ENCODE data around the gene SLC35E4.
A peak's percentile ranks its signal among the peaks of the same experiment; 100 is the strongest.

Gene SLC35E4

GRCh38 chr22:30650508-30651116 is 15.0 kb downstream of the SLC35E4 start:
- no peak for DNase-seq (ENCODE audit: low read depth)
- TF ChIP-seq CTCF (conservative IDR thresholded peaks at IDR 0.05; ENCODE audit: low read depth, low read length), result no peak

GRCh38 chr22:30652852-30653251 is 17.3 kb downstream of the SLC35E4 start:
- no peak overlapping the region for H3K4me3 ChIP-seq (ENCODE audit: low read depth, low read length)
- TF ChIP-seq CTCF (conservative IDR thresholded peaks at IDR 0.05; ENCODE audit: low read depth, low read length), result no peak
- no peak for DNase-seq (ENCODE audit: low read depth)

More at GRCh38 chr22:30650508-30651116, 15.0 kb downstream of the SLC35E4 start:
- H3K4me3 ChIP-seq (ENCODE audit: low read depth, low read length), result no peak overlapping the region

- no peak for DNase-seq (ENCODE audit: low read depth)
- no peak for TF ChIP-seq CTCF (conservative IDR thresholded peaks at IDR 0.05; ENCODE audit: low read depth, low read length)
- H3K4me3 ChIP-seq (ENCODE audit: low read depth, low read length), result no peak overlapping the region
These were observed 18.8 kb downstream of the SLC35E4 start for GRCh38 chr22:30654361-30654760.

GRCh38 chr22:30655532-30655931 is 20.0 kb downstream of the SLC35E4 start:
- DNase-seq (ENCODE audit: low read depth), result peak; percentile 5
- TF ChIP-seq CTCF (conservative IDR thresholded peaks at IDR 0.05; ENCODE audit: low read depth, low read length), result no peak
- H3K4me3 ChIP-seq (ENCODE audit: low read depth, low read length), result no peak overlapping the region

GRCh38 chr22:30662040-30662439 is 26.5 kb downstream of the SLC35E4 start:
- no peak overlapping the region for H3K4me3 ChIP-seq (ENCODE audit: low read depth, low read length)
- no peak for TF ChIP-seq CTCF (conservative IDR thresholded peaks at IDR 0.05; ENCODE audit: low read depth, low read length)
- DNase-seq (ENCODE audit: low read depth), result no peak

GRCh38 chr22:30664798-30665197 is 29.2 kb downstream of the SLC35E4 start:
- no peak overlapping the region for H3K4me3 ChIP-seq (ENCODE audit: low read depth, low read length)
- no peak for DNase-seq (ENCODE audit: low read depth)
- no peak for TF ChIP-seq CTCF (conservative IDR thresholded peaks at IDR 0.05; ENCODE audit: low read depth, low read length)

- no peak for TF ChIP-seq CTCF (conservative IDR thresholded peaks at IDR 0.05; ENCODE audit: low read depth, low read length)
- H3K4me3 ChIP-seq (ENCODE audit: low read depth, low read length), result no peak overlapping the region
- no peak for DNase-seq (ENCODE audit: low read depth)
These were observed 29.7 kb downstream of the SLC35E4 start for GRCh38 chr22:30665266-30665665.

Measured in choroid plexus epithelial cell (primary cell).